CD4-positive, alpha-beta T cell (primary cell): ENCODE measurements around the gene OTOP2. TPM values are rescaled to one million over a fixed set of nuclear protein-coding genes. Genes with fewer than 3 reads are reported as not detected.
"Not testable (repeated sequence)": the region's sequence is repeated elsewhere in the genome, so short reads cannot be mapped to it uniquely, and the experiment has no call there.

Experiments
- ATAC-seq: fragments of 200-7000 bp; cut with Tn5 transposase; one replicate; pipeline ENCODE4 v1.10.0; 2022; ENCODE audit warnings: mild to moderate bottlenecking; ENCODE audit not compliant: poor library complexity
- CTCF ChIA-PET: fragments of 350-600 bp; sonication (Branson Sonifier 250); formaldehyde crosslinking; loops from one replicate; lab custom pipeline; 2021; ENCODE audit warnings: antibody characterized with exemption, inconsistent platforms; lab: Charles Lee
- POLR2A ChIA-PET: fragments of 350-600 bp; sonication (Branson Sonifier 250); formaldehyde crosslinking; loops from one replicate; lab custom pipeline; 2021; ENCODE audit warnings: antibody characterized with exemption, inconsistent platforms; lab: Charles Lee
- DNase-seq, 14 experiments: peaks; one replicate each; pipeline ENCODE4 v3.0.0-alpha.2; 2013 to 2020; ENCODE audit warnings: mixed read lengths in 2 of 14
- H3K27ac ChIP-seq, 2 donors: one replicate each; pipeline versions ENCODE4 v1.5.1 to v1.7.0; 2013; ENCODE audit warnings: low read length in 2 of 2, low read depth in 1 of 2, mild to moderate bottlenecking in 1 of 2
- H3K27me3 ChIP-seq, 2 experiments: 1 replicate in 1 of 2; 2 replicates in 1 of 2; pipeline versions ENCODE4 v1.6.1 to v1.7.0; 2013; ENCODE audit warnings: low read length in 2 of 2, control low read depth in 1 of 2, mild to moderate bottlenecking in 1 of 2, moderate library complexity in 1 of 2; ENCODE audit not compliant: insufficient read depth in 2 of 2, control insufficient read depth in 1 of 2
- H3K36me3 ChIP-seq: one replicate; pipeline ENCODE4 v1.6.1; 2013; ENCODE audit warnings: low read length, control low read depth; ENCODE audit not compliant: insufficient read depth
- H3K4me1 ChIP-seq: one replicate; pipeline ENCODE4 v1.6.1; 2013; ENCODE audit warnings: low read length, control low read depth; ENCODE audit not compliant: insufficient read depth
- H3K4me3 ChIP-seq: one replicate; pipeline ENCODE4 v1.5.1; 2013; ENCODE audit warnings: mild to moderate bottlenecking, low read length, moderate library complexity
- H3K9me3 ChIP-seq, 2 experiments: 1 replicate in 1 of 2; 2 replicates in 1 of 2; pipeline versions ENCODE4 v1.6.1 to v1.7.0; 2013; ENCODE audit warnings: low read length in 2 of 2, mild to moderate bottlenecking in 2 of 2, control low read depth in 1 of 2, moderate library complexity in 1 of 2; ENCODE audit not compliant: control insufficient read depth in 1 of 2, insufficient read depth in 1 of 2
- H3K27ac Mint-ChIP-seq: one replicate; pipeline ENCODE4 v1.8.0; 2020; ENCODE audit warnings: mixed read lengths
- H3K27me3 Mint-ChIP-seq: one replicate; pipeline ENCODE4 v1.8.0; 2021; ENCODE audit warnings: mixed read lengths
- H3K36me3 Mint-ChIP-seq: one replicate; pipeline ENCODE4 v1.8.0; 2021; ENCODE audit warnings: low read depth, mixed read lengths
- H3K4me1 Mint-ChIP-seq: one replicate; pipeline ENCODE4 v1.8.0; 2021; ENCODE audit warnings: low read depth, mixed read lengths
- H3K4me3 Mint-ChIP-seq: one replicate; pipeline ENCODE4 v1.8.0; 2020; ENCODE audit warnings: mild to moderate bottlenecking, mixed read lengths
- H3K9me3 Mint-ChIP-seq: one replicate; pipeline ENCODE4 v1.8.0; 2020; ENCODE audit warnings: mixed read lengths
- intact Hi-C, 2 experiments: fragments of 100-400 bp; cut with DNase I in 1 of 2; cut with micrococcal nuclease in 1 of 2; formaldehyde crosslinking; loops; one replicate each; pipeline versions ENCODE4 v1.15.1 to v1.9.0; 2023 to 2025; cut with DNase I, micrococcal nuclease
- total RNA-seq, 174 experiments: library from RNA in 2 of 174; stranded (reverse) in 2 of 174; gene quantifications; one replicate each; pipeline ENCODE4 v1.2.3 and lab custom pipeline; 2021 to 2026
- TF ChIP-seq, protein P1 (sequence below): fragments of 200-600 bp; IDR thresholded peaks from one replicate; pipeline ENCODE4 v1.8.0; 2022; ENCODE audit warnings: antibody characterized with exemption, mild to moderate bottlenecking

Gene OTOP2
- total RNA-seq, 2 experiments from 2014 or later, result not detected

DNA sequence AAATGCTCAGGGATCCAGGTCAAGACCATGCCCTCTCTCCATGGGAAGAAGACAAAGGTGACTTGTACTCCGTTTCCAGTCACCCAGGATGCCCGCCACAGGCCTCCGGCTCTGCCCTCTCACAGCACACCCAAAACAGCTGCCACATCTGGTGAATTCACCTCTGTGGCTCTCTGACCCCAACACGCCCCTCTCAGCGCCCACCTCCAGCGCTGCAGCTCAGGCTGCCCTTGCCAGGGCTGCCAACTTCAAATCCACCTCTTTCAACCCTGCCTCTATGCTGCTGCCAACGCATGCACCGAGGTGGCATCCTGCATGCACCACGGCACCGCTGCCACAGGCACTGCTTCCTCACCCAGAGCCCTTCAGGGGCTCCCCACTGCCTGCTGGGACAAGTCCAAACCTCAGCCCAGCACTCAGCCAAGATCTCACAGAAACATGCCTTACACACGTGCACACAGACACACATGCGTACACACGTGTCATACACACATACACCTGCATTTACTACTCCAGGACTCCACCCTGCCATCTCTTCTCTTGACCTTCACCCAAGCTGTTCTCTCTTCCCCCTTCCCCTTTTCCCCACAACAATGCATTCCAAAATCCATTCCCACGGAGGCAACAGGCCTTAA lies 41.0 kb downstream of the OTOP2 start:
- no peak for ATAC-seq
- no peak for DNase-seq
- H3K27me3 Mint-ChIP-seq, result no peaks in the 10 kb centered on the region
- ChIA-PET CTCF (no interaction called here), POLR2A (no interaction called here)
- Histone ChIP-seq H3K27me3 (no peaks in the 10 kb centered on the region), H3K4me3 (no peak overlapping the region), H3K9me3 (no peaks in the 10 kb centered on the region), H3K27ac (no peak overlapping the region), H3K36me3 (no peaks in the 10 kb centered on the region), H3K4me1 (peaks cover 12% of the 10 kb centered on the region)
- H3K36me3 Mint-ChIP-seq, result no peaks in the 10 kb centered on the region
- H3K9me3 Mint-ChIP-seq, result no peaks in the 10 kb centered on the region
- TF ChIP-seq, protein P1, sequence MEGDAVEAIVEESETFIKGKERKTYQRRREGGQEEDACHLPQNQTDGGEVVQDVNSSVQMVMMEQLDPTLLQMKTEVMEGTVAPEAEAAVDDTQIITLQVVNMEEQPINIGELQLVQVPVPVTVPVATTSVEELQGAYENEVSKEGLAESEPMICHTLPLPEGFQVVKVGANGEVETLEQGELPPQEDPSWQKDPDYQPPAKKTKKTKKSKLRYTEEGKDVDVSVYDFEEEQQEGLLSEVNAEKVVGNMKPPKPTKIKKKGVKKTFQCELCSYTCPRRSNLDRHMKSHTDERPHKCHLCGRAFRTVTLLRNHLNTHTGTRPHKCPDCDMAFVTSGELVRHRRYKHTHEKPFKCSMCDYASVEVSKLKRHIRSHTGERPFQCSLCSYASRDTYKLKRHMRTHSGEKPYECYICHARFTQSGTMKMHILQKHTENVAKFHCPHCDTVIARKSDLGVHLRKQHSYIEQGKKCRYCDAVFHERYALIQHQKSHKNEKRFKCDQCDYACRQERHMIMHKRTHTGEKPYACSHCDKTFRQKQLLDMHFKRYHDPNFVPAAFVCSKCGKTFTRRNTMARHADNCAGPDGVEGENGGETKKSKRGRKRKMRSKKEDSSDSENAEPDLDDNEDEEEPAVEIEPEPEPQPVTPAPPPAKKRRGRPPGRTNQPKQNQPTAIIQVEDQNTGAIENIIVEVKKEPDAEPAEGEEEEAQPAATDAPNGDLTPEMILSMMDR, result no peak
- no peak overlapping the region for H3K27ac Mint-ChIP-seq
- H3K4me3 Mint-ChIP-seq, result no peak overlapping the region
- intact Hi-C loops, result loop anchor here (5.0 to 10.0 kb wide), 3 partner anchors 82 to 210 kb away; partner anchors contain the start of genes ATP5PD (in 2 of the 2) and KCTD2 (in 2 of the 2)
- peaks cover 4% of the 10 kb centered on the region for H3K4me1 Mint-ChIP-seq

DNA sequence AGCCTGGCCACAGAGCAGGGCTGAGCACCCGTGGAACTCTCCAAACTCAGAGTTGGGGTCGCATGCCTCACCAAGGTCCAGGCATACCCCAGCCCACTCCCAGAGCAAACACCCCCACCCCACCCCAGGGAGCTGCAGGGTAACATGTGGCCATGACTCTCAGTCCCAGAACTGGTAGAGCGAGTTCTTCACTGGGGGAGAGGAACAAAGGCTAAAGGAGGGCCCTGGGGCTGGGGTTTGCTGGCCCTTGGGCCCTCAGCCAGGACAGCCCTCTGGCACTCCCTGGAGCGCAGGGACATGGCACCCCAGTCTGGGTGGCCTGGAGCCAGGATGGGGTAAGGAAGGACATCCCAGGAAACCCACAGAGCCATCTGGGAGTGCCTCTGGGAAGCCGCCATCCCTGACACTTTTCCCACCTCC lies 44.3 kb downstream of the OTOP2 start:
- Histone ChIP-seq H3K9me3 (no peaks in the 10 kb centered on the region), H3K4me1 (peaks cover 21% of the 10 kb centered on the region), H3K36me3 (no peaks in the 10 kb centered on the region), H3K27me3 (peaks cover 0 to 11% of the 10 kb centered on the region in 2 experiments), H3K27ac (no peak overlapping the region), H3K4me3 (no peak overlapping the region)
- intact Hi-C loops, result loop anchor here (10.0 kb wide), 2 partner anchors 174 to 206 kb away; no protein-coding TSS in a partner anchor
- ATAC-seq, result no peak
- Mint-ChIP-seq H3K27me3 (no peaks in the 10 kb centered on the region), H3K27ac (no peak overlapping the region), H3K36me3 (no peaks in the 10 kb centered on the region), H3K4me1 (peaks cover 5% of the 10 kb centered on the region), H3K4me3 (no peak overlapping the region), H3K9me3 (no peaks in the 10 kb centered on the region)
- TF ChIP-seq, protein P1, result no peak
- no peak for DNase-seq
- ChIA-PET CTCF (no interaction called here), POLR2A (interaction anchor here (2.1 kb wide), 1 partner anchor 19 kb away, joined by 5 read pairs; the partner anchor contains the start of gene CDR2L)

DNA sequence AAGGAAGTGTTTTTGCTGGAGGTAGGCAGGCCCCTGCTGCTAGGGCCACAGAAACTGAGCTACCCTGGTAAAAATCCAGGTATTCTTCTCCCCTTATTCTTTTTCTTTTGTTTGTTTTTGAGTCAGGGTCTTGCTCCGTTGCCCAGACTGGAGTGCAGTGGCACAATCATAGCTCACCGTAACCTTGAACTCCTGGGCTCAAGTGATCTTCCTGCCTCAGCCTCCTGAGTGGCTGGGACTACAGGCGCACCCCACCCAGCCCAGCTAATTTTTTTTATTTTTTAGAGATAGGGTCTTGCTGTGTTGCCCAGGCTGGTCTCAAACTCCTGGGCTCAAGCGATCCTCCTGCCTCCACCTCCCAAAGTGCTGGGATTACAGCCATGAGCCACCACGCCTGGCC lies 45.4 kb downstream of the OTOP2 start:
- DNase-seq, H3K4me3 Mint-ChIP-seq, H3K27ac ChIP-seq, H3K27me3 Mint-ChIP-seq, H3K36me3 Mint-ChIP-seq, H3K27ac Mint-ChIP-seq, ATAC-seq, H3K9me3 ChIP-seq, H3K4me1 Mint-ChIP-seq, H3K4me3 ChIP-seq, H3K9me3 Mint-ChIP-seq, H3K36me3 ChIP-seq: not testable (repeated sequence)
- peaks cover 21% of the 10 kb centered on the region for H3K4me1 ChIP-seq
- peaks cover 3 to 14% of the 10 kb centered on the region in 2 experiments for H3K27me3 ChIP-seq
- intact Hi-C loops, result loop anchor here (10.0 kb wide), 2 partner anchors 175 to 205 kb away; no protein-coding TSS in a partner anchor
- ChIA-PET CTCF (interaction anchor here (0.7 to 0.9 kb wide), 2 partner anchors 8 to 12 kb away, joined by 3 read pairs; no protein-coding TSS in a partner anchor), POLR2A (interaction anchor here (0.6 to 2.1 kb wide), 3 partner anchors 18 to 191 kb away, joined by 3 to 5 read pairs (median 3); partner anchors contain the start of gene CDR2L)
